Suprapubic skin (tissue), 4 donors: ENCODE data around the gene CHD2. TPM values are rescaled to one million over a fixed set of nuclear protein-coding genes. Genes with fewer than 3 reads are reported as not detected.
"Not testable (repeated sequence)": the region's sequence is repeated elsewhere in the genome, so short reads cannot be mapped to it uniquely, and the experiment has no call there.

Experiments
- DNase-seq, 2 donors: peaks; one replicate each; pipeline ENCODE4 v3.0.0-alpha.2; 2019; ENCODE audit warnings: low spot score in 2 of 2
- H3K27ac ChIP-seq: fragments of 200-600 bp; sonication (generic); one replicate; pipeline ENCODE4 v1.5.1; 2019
- H3K27me3 ChIP-seq: fragments of 200-600 bp; sonication (generic); one replicate; pipeline ENCODE4 v1.5.1; 2019
- H3K36me3 ChIP-seq: fragments of 200-600 bp; sonication (generic); one replicate; pipeline ENCODE4 v1.5.1; 2019
- H3K4me1 ChIP-seq: fragments of 200-600 bp; sonication (generic); one replicate; pipeline ENCODE4 v1.5.1; 2019
- H3K4me3 ChIP-seq: fragments of 200-600 bp; sonication (generic); one replicate; pipeline ENCODE4 v1.5.1; 2019; ENCODE audit warnings: mild to moderate bottlenecking
- H3K9me3 ChIP-seq: fragments of 200-600 bp; sonication (generic); one replicate; pipeline ENCODE4 v1.5.1; 2019
- EP300 ChIP-seq: sonication (generic); formaldehyde crosslinking; IDR thresholded peaks from one replicate; pipeline ENCODE4 v1.6.1; 2017; ENCODE audit warnings: antibody characterized with exemption
- POLR2A ChIP-seq, 2 donors: fragments of 450-650 bp; IDR thresholded peaks; one replicate each; pipeline ENCODE4 v1.6.1; 2017; ENCODE audit warnings: antibody characterized with exemption in 2 of 2, mild to moderate bottlenecking in 2 of 2, moderate library complexity in 2 of 2
- POLR2AphosphoS5 ChIP-seq, 3 donors: sonication (generic); formaldehyde crosslinking; IDR thresholded peaks; one replicate each; pipeline ENCODE4 v1.6.1; 2017; ENCODE audit warnings: antibody characterized with exemption in 3 of 3
- WGBS: methylation state at CpG from one replicate; pipeline ENCODE4 v1.1.5; 2018; 5-methylcytosine and 5-hydroxymethylcytosine counted together
- total RNA-seq, 4 donors: library from RNA; depleted of rRNA; stranded (reverse); fragments of >200 nt; gene quantifications; one replicate each; pipeline ENCODE4 v1.1.0, GENCODE V29; 2016
- TF ChIP-seq, protein P1 (sequence below), 2 donors: fragments of 200-600 bp in 1 of 2; fragments of 450-650 bp in 1 of 2; sonication (generic) in 1 of 2; IDR thresholded peaks; one replicate each; pipeline ENCODE4 v1.5.1; 2016 to 2019; ENCODE audit warnings: antibody characterized with exemption in 2 of 2, mild to moderate bottlenecking in 1 of 2, moderate library complexity in 1 of 2

Gene CHD2
- total RNA-seq, 4 donors from 2014 or later: 93.3 to 319 (median 127) TPM

DNA sequence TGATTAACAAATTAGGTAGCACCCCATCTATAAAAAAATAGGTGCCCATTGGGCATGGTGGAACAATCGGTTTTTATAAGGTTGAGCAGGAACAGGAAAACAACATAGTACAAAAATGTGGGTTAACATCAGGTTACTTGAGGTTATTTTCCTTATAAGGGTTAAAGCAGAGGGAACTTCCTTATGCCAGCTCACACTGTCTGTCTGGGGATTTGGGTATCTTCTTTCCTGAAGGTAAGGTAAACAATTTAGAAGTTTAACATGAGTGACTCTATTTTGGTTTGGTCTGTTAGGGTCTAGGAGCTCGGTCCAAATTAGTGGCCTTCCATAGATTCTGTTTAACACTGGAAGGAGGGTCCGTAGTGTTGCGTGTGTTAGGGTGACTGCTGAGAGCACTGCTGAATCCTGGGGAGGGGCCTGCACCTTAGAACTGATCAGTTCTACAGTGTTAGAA, 14.7 kb downstream of the CHD2 start:
- Histone ChIP-seq H3K36me3 (peaks cover 2% of the 10 kb centered on the region), H3K4me3 (no peak overlapping the region), H3K27me3 (no peaks in the 10 kb centered on the region), H3K9me3 (no peaks in the 10 kb centered on the region), H3K27ac (peak overlapping the region; percentile 17), H3K4me1 (peaks cover 94% of the 10 kb centered on the region)
- no peak for DNase-seq
- TF ChIP-seq, protein P1, sequence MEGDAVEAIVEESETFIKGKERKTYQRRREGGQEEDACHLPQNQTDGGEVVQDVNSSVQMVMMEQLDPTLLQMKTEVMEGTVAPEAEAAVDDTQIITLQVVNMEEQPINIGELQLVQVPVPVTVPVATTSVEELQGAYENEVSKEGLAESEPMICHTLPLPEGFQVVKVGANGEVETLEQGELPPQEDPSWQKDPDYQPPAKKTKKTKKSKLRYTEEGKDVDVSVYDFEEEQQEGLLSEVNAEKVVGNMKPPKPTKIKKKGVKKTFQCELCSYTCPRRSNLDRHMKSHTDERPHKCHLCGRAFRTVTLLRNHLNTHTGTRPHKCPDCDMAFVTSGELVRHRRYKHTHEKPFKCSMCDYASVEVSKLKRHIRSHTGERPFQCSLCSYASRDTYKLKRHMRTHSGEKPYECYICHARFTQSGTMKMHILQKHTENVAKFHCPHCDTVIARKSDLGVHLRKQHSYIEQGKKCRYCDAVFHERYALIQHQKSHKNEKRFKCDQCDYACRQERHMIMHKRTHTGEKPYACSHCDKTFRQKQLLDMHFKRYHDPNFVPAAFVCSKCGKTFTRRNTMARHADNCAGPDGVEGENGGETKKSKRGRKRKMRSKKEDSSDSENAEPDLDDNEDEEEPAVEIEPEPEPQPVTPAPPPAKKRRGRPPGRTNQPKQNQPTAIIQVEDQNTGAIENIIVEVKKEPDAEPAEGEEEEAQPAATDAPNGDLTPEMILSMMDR (IDR thresholded peaks at IDR 0.05): no peak
- TF ChIP-seq POLR2A (IDR thresholded peaks at IDR 0.05) (no peak), EP300 (no peak), POLR2AphosphoS5 (IDR thresholded peaks at IDR 0.05) (no peak)
- WGBS: 56% methylated on average over 4 of the region's 4 CpGs

DNA sequence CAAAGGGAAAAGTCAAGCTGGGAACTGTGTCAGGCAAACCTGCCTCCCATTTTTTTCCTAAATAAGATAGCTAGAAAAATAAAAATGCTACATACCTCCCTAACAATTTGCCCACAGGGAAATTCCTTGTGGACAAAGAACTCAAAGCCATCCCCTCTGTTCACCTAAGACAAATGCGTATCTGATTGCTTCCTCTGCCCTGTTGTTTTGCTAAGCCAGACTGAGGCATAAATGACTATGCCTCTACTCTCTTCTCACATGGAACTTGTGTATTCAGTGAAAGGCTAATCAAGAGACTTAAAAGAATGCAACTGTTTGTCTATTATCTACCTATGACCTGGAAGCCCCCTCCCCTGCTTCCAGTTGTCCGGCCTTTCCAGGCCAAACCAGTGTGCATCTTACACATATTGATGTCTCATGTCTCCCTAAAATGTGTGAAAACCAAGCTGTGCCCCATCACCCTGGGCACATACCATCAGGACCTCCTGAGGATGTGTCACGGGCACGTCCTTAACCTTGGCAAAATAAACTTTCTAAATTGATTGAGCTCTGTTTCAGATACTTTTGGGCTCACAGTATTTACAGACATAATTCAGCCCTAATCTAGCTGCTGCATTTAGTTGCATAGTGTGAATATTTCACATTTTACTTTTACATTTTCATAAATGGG, 15.8 kb downstream of the CHD2 start:
- Histone ChIP-seq H3K27me3 (no peaks in the 10 kb centered on the region), H3K36me3 (no peaks in the 10 kb centered on the region), H3K4me1 (peaks cover 94% of the 10 kb centered on the region), H3K27ac (peak overlapping the region; percentile 5), H3K4me3 (no peak overlapping the region), H3K9me3 (no peaks in the 10 kb centered on the region)
- 78% methylated on average over 4 of the region's 4 CpGs for WGBS
- no peak for DNase-seq
- TF ChIP-seq, protein P1 (IDR thresholded peaks at IDR 0.05): no peak
- TF ChIP-seq EP300: no peak

DNA sequence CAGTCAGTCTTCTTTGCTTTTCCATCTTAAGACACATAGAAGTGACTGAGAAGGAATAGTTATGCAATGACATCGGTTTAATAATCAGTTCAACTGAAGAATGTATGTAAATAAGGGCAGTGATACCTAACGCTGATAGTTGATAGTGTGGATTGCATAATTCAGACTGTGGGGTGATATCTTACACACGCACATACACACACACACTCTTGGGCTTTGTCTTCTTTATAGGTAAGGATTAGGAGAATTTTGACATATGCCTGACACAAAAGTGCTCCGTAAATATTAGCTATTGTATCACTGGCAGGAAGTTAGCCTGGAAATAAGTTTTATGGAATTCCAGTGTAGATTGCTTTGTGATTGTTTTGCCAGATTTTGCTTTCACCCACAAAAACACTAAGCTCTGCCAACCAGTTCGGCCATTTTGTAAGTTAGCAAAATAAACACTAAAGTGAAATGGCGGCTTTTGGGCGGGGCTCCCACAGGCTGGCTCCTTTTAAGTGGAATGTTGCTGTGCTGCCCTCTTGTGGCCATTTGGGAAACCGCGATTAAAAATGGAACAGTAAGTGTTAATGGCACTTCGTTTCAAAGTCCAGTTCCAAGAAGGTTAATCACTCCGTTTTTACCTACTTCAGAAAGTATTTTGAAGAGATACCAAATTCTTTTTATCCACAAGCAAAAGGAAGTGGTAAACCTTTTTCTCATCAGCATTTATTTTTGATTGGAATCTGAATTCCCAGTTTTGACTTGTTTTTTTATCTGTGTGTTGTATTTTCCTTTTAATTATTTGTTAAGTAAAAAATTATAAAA, 17.7 kb downstream of the CHD2 start:
- peak; percentile 97 to 98 for DNase-seq
- H3K4me1 ChIP-seq: peaks cover 97% of the 10 kb centered on the region
- no peak for TF ChIP-seq EP300
- TF ChIP-seq, protein P1 (IDR thresholded peaks at IDR 0.05): peak; percentile 75 to 99
- TF ChIP-seq POLR2AphosphoS5 (IDR thresholded peaks at IDR 0.05): peak in 2 of 3 donors; percentile 74 to 86
- no peak for TF ChIP-seq POLR2A (IDR thresholded peaks at IDR 0.05)
- peak overlapping the region; percentile 88 for H3K27ac ChIP-seq
- H3K4me3 ChIP-seq: peak overlapping the region; percentile 7
- no peaks in the 10 kb centered on the region for H3K27me3 ChIP-seq
- H3K36me3 ChIP-seq: no peaks in the 10 kb centered on the region
- WGBS: 14% methylated on average over 11 of the region's 11 CpGs
- no peaks in the 10 kb centered on the region for H3K9me3 ChIP-seq

DNA sequence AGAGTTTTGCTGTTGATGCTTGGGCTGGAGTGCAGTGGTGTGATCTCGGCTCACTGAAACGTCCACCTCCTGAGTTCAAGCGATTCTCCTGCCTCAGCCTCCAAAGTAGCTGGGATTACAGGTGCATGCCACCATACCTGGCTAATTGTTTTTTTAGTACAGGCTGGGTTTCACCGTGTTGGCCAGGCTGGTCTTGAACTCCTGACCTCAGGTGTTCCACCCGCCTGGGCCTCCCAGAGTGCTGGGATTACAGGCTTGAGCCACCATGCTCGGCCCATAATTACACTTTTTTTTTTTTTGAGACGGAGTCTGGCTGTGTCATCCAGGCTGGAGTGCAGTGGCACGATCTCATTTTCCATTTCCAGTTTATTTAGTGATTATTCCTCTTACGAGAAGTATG, 18.8 kb downstream of the CHD2 start:
- peaks cover 94% of the 10 kb centered on the region for H3K4me1 ChIP-seq
- not testable (repeated sequence) for DNase-seq, H3K27ac ChIP-seq, H3K27me3 ChIP-seq, H3K9me3 ChIP-seq, H3K4me3 ChIP-seq, H3K36me3 ChIP-seq
- WGBS: 69% methylated on average over 9 of the region's 9 CpGs

DNA sequence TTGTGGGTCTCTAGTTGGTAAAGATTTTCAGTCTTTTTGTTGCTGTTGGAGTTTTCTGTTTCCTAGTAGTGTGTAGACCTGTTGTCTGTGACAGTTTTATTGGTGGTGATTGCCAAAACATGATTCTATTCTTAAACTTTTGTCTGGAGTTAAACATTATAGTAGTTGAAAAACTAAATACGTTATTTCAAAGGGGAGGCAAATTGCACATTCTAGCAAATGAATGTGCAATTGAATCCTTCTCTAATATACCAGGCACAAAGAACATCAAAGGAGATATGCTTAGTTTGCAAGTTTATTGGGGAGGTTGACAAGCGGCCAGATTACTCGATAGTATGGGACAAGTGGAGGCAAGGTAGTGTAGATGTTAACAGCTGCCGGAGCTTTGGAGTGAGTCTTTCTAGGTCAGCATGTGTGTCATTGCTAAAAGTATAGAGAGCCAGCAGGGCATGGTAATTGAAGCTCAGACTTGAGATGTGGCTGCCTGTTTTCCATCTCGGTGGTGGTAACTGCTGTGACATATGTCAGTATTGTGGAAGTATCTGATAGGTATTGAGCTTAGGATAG, 20.6 kb downstream of the CHD2 start:
- TF ChIP-seq EP300 (no peak), POLR2A (IDR thresholded peaks at IDR 0.05) (no peak), POLR2AphosphoS5 (IDR thresholded peaks at IDR 0.05) (no peak)
- TF ChIP-seq, protein P1 (IDR thresholded peaks at IDR 0.05): no peak
- no peak for DNase-seq
- H3K4me3 ChIP-seq: no peak overlapping the region
- 43% methylated on average over 5 of the region's 5 CpGs for WGBS
- peaks cover 18% of the 10 kb centered on the region for H3K36me3 ChIP-seq
- H3K27ac ChIP-seq: peak overlapping the region; percentile 47
- no peaks in the 10 kb centered on the region for H3K27me3 ChIP-seq
- no peaks in the 10 kb centered on the region for H3K9me3 ChIP-seq
- H3K4me1 ChIP-seq: peaks cover 82% of the 10 kb centered on the region
